ENCODE results near the gene PTRHD1.

Gene PTRHD1

GRCh38 chr2:24771764-24772586 lies 21.2 kb downstream of the PTRHD1 start:
- Histone ChIP-seq H3K4me1 (peaks cover 9% of the 10 kb centered on the region), H3K36me3 (no peaks in the 10 kb centered on the region), H3K4me3 (ENCODE audit: low read depth, low read length) (no peak overlapping the region), H3K9me3 (no peaks in the 10 kb centered on the region), H3K27me3 (no peaks in the 10 kb centered on the region)
- TF ChIP-seq CTCF (IDR thresholded peaks at IDR 0.05; ENCODE audit: low read depth, low read length), result no peak
- no peak for DNase-seq

GRCh38 chr2:24771061-24771460 lies 22.1 kb downstream of the PTRHD1 start:
- Histone ChIP-seq H3K36me3 (no peaks in the 10 kb centered on the region), H3K4me1 (peaks cover 9% of the 10 kb centered on the region), H3K9me3 (no peaks in the 10 kb centered on the region), H3K4me3 (ENCODE audit: low read depth, low read length) (no peak overlapping the region), H3K27me3 (no peaks in the 10 kb centered on the region)
- no peak for DNase-seq
- TF ChIP-seq CTCF (IDR thresholded peaks at IDR 0.05; ENCODE audit: low read depth, low read length), result no peak

- no peak for TF ChIP-seq CTCF (IDR thresholded peaks at IDR 0.05; ENCODE audit: low read depth, low read length)
- H3K4me1 ChIP-seq, result peaks cover 9% of the 10 kb centered on the region
- DNase-seq, result no peak
- no peak overlapping the region for H3K4me3 ChIP-seq (ENCODE audit: low read depth, low read length)
- H3K9me3 ChIP-seq, result no peaks in the 10 kb centered on the region
- H3K27me3 ChIP-seq, result no peaks in the 10 kb centered on the region
- no peaks in the 10 kb centered on the region for H3K36me3 ChIP-seq
Observed at GRCh38 chr2:24768601-24769000, 24.6 kb downstream of the PTRHD1 start.

- no peaks in the 10 kb centered on the region for H3K9me3 ChIP-seq
- H3K36me3 ChIP-seq, result no peaks in the 10 kb centered on the region
- TF ChIP-seq CTCF (IDR thresholded peaks at IDR 0.05; ENCODE audit: low read depth, low read length), result no peak
- no peaks in the 10 kb centered on the region for H3K27me3 ChIP-seq
- no peak overlapping the region for H3K4me3 ChIP-seq (ENCODE audit: low read depth, low read length)
- DNase-seq, result no peak
- H3K4me1 ChIP-seq, result peaks cover 9% of the 10 kb centered on the region
Observed at GRCh38 chr2:24768013-24768412, 25.2 kb downstream of the PTRHD1 start.

DNA sequence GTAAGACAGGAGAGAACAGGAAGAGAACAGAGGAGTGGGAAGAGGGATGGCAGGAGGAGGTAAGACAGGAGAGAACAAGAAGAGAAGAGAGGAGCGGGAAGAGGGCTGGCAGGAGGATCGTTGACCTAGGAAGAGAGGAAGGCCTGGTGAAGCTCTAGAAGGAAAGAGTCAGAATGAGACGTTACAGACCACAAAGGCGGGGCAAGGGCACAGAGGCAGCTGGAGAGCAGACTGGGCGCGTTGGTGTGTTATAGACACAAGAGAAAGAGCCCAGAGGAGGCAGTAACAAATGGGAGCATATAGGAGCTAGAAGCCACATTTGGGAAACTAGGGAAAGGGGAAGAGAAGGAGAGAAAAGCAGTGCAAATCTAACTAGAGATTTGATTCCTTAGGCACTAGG lies 26.6 kb downstream of the PTRHD1 start:
- no peak for TF ChIP-seq CTCF (IDR thresholded peaks at IDR 0.05; ENCODE audit: low read depth, low read length)
- Histone ChIP-seq H3K4me3 (ENCODE audit: low read depth, low read length) (no peak overlapping the region), H3K36me3 (no peaks in the 10 kb centered on the region), H3K4me1 (peaks cover 8% of the 10 kb centered on the region), H3K9me3 (no peaks in the 10 kb centered on the region), H3K27me3 (no peaks in the 10 kb centered on the region)
- DNase-seq, result no peak

DNA sequence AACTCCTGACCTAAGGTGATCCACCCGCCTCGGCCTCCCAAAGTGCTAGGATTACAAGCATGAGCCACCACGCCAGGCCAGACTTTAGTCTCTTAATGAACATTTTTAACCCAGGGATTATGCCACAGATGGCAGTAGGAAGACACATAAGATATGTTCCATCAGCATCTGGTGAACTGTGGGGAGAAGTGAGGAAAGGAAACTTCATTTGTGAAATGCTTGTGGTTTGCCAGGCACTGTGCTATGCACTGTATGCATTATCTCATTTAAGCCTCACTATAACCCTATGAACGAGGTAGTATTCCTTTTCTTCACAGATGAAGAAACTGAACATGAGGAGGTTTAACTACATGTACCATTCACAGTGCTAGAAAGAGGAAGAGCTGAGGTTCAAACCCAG lies 29.3 kb downstream of the PTRHD1 start:
- no peak overlapping the region for H3K4me3 ChIP-seq (ENCODE audit: low read depth, low read length)
- peaks cover 6% of the 10 kb centered on the region for H3K4me1 ChIP-seq
- no peaks in the 10 kb centered on the region for H3K27me3 ChIP-seq
- DNase-seq, result no peak
- peaks cover 2% of the 10 kb centered on the region; the same call in 1 of the 2 replicates for H3K36me3 ChIP-seq
- no peak for TF ChIP-seq CTCF (IDR thresholded peaks at IDR 0.05; ENCODE audit: low read depth, low read length)
- no peaks in the 10 kb centered on the region for H3K9me3 ChIP-seq
